NCI-H2081 treated with DMSO at 0.1 percent for 48 hours (cell line): Measurements from ENCODE around the gene FRG2.
"Not testable (repeated sequence)": the region's sequence is repeated elsewhere in the genome, so short reads cannot be mapped to it uniquely, and the experiment has no call there.

Source experiments
- DNase-seq: peaks from one replicate; lab custom pipeline; 2025; lab: John Stamatoyannopoulos, UW

The FRG2 gene

DNA sequence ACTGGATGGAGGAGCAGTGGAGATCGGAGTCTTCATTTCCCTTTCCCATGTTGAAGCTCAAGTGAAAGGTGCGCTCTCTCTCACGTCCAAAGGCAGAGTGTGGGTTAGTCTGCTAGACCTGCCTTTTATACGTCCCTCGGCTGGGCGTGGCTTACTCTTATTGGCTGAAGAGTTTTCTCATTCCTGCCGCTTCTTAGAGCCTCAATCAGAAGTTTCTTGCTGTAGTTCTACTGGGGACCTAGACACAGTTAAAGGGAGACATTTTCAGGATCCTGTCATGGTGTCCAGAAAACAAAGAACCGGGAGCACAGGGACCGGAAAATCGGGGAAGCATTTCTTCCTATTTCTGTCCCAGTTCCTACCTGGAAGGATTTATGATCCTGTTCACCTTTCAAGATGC is at the start of gene FRG2:
Gene FRG2, minus strand, starts transcription at position 101 of the 400 bp plus-strand sequence. Its CDS starts 52 bp downstream, at position 49.
- not testable (repeated sequence) for DNase-seq

DNA sequence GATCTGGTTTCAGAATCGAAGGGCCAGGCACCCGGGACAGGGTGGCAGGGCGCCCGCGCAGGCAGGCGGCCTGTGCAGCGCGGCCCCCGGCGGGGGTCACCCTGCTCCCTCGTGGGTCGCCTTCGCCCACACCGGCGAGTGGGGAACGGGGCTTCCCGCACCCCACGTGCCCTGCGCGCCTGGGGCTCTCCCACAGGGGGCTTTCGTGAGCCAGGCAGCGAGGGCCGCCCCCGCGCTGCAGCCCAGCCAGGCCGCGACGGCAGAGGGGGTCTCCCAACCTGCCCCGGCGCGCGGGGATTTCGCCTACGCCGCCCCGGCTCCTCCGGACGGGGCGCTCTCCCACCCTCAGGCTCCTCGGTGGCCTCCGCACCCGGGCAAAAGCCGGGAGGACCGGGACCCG is 41.3 kb upstream of the FRG2 start:
- DNase-seq = not testable (repeated sequence)

DNA sequence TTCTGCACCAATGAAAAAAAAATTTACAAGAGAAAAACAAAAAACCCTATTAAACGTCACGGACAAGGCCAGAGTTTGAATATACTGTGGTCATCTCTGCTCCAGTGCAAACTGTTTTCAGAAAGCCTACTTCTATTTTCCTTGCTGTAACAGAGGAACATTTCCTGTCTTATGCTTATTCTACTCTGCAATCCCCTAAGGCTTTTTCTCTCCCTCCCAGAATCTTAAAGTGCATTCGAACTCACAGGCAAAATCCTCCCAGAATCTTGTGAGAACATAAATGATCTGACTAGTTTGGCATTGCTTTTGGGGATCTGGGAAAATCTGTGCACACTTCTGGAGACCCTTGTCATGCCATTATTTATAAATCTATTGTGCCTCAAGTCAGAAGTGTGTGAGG is 37.7 kb upstream of the FRG2 start:
- DNase-seq = not testable (repeated sequence)

DNA sequence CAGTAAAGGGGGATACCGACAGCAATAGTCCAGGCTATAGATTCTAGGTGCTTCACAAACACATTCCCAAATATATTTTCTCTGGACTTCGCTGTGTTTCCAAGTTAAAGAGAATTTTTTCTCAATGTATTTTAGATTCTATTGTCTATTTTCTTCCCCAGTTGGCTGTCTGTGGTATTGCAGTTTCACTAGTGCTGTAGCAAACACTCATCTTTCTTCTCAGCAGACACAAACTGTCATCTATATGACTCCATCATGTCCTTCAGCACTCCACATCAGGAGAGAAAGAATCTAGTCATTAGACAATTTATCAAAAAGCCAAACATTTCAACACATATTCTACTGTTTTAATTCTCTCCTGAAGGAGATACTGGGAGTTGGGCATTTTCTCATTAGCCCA is 37.3 kb upstream of the FRG2 start, which contains the start of gene DBET:
Gene DBET, plus strand, starts transcription at position 161 of the 400 bp plus-strand sequence.
- DNase-seq = not testable (repeated sequence)

DNA sequence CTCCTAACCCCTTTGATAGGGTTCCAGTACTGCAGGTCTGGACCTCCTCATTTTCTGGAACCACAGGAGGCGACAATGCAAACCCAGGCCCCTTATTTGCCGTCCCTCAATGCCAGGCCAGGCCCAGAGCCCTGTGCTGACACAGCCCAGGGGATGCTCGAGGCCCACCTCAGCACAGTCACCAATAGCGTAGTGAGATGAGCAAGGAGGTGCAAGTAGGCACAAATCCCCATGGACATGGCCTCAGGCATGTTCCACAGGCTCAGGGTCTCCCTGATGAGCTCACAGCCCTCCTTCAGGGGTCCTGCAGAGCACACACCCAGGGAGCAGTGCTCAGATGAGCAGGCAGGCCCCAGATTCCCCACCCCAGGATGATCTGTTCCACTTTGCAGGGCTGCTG is 31.9 kb upstream of the FRG2 start:
- DNase-seq = not testable (repeated sequence)

DNA sequence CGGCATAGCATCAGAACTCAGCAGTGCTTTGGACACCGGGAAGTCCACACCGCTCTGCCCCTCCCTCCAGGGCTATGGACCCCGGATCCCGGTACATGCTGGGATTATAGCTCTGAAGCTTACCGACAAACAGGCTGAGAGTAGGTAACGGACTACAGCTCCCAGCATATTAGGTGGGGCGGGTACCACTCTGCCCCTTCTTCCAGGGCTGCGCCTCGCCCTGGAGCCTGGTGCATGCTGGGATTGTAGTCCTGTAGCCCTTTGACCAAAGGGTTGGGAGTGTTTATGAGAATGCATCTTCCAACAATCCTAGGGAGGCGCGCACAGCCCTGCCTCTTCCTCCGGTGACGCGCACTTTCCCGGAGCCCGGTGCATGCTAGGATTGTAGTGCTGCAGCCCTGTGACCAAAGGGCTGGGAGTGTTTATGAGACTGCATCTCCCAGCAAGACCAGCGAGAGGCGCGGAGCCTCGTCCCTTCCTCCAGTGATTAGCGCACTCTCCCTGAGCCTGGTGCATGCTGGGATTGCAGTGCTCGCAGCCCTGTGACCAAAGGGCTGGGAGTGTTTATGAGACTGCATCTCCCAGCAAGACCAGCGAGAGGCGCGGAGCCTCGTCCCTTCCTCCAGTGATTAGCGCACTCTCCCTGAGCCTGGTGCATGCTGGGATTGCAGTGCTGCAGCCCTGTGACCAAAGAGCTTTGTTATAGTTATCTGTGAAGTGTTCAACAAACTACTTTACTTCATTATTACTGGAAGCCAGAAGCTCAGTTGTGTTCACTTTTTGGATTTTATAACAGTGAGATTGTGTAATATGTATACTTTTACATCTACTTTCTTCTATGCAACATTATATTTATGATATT is 22.6 kb upstream of the FRG2 start:
- not testable (repeated sequence) for DNase-seq

DNA sequence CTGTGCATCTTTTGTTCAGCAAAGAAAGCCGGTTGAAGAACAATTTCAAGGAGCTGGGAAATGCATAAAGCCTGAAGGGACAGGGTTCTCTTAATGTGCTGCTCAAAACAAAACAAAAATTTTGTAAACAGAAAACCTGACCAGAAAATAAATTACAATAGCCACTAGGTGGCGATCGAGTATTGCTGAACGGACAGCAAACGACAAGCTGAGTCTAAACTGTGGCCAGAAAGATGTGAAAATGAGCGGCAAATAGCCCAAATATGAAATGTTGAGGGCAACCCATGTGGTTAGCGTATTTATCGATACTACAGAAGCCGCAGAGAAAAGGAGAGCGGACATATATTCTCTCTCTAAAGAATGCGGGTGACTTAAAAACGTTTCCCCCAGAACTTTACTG is 20.6 kb upstream of the FRG2 start:
- not testable (repeated sequence) for DNase-seq

DNA sequence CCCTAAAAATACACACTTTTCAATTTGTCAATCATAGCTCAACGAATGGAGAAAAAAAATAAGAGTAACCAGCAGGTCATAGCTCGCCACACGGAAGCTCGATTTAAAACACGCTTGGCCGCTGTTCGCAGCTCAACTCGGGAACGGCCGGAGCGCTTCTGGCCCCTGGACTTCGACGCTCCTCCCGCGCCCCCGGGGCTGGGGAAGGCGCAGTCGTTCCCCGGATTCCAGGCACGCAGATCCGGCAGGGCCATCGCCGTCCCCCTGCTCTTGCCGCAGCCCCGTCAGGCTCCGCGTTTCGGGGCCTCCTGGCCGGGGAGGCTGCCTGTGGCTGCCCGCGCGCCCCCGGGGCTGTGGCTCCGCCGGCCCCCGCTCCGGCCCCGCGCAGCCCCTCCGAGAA is 13.8 kb upstream of the FRG2 start:
- not testable (repeated sequence) for DNase-seq

DNA sequence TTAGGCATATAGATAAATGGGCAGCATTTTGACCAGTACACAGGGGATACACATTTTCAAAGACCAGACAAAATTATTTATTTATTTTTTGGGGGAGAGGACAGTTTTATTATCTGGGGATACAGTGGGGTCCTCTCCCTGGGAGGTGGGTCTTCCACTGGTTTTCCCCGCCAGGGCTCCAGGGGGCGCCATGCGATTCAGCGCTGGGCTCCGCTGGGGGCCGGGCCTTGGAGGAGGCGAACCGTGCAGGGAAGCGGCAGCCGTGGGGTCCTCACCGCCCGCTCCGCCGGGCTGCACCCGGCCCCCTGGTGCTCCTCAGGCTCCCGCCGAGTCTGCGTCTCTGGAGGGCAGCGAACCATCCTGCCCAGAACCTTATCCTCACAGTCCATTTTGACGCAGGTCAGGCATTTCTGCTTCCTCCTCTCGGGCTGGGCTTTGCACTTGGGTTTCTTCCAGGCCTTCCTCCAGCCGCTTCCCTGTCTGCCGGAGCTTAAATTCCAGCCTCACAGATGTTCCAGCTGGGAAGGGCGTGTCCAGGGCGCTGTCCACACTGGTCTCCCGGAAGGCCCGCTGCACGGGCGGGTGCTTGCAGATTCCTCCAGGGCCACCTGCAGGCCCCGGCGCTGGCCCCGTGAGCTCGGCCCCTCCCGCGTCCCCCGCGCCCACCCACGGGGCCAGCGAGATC is 10.8 kb upstream of the FRG2 start:
- not testable (repeated sequence) for DNase-seq

DNA sequence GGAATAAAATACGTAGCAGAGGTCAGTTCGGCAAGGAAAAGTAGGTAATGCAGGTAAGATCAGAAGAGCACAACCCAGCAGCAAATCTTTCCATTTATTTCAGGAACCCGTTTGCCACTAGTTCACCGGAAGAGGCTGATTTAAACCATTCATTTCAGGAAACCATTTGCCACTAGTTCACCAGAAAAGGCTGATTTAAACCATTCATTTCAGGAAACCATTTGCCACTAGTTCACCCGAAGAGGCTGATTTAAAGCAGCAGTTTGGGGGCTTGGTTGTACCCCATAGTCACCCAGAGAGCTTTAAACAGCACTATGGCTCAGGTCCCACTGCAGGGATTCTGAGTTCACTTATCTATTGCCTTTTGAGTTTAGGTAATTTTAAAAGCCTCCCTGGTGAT is 4.2 kb upstream of the FRG2 start:
- DNase-seq = not testable (repeated sequence)

DNA sequence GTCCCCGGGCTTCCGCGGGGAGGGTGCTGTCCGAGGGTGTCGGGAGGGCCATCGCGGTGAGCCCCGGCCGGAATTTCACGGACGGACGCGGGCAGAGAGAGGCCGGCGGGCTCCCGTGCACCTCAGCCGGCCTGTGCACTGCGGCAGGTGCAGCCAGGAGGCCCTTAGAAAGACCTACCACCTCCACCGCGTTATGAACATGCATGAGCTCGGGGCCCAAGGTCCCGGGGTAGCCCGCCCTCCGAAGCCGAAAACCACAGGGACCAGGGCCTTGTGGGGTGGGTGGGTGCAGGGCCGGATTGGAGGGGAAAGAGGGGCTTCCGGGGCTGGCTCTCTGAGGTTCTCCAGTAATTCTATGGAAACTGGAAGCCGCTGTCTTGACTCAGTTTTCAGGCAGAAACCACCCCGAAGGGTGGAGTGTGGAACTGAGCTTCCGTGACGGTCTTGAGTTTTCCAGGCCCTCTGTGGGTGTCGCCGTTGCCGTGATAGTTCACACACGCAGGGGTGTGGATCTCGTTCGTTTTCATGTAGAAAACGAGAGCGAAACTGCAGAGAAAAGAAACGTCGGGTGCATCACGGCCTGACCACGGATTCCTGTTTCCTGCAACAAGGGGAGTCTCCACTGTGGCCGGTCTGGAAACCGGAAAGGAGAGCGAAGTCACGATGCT is 4.3 kb downstream of the FRG2 start:
- DNase-seq = not testable (repeated sequence)

DNA sequence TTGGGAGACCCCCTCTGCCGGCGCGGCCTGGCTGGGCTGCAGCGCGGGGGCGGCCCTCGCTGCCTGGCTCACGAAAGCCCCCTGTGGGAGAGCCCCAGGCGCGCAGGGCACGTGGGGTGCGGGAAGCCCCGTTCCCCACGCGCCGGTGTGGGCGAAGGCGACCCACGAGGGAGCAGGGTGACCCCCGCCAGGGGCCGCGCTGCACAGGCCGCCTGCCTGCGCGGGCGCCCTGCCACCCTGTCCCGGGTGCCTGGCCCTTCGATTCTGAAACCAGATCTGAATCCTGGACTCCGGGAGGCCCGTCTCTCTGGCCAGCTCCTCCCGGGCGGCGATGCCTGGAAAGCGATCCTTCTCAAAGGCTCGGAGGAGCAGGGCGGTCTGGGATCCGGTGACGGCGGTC is 5.1 kb downstream of the FRG2 start:
- DNase-seq = not testable (repeated sequence)

DNA sequence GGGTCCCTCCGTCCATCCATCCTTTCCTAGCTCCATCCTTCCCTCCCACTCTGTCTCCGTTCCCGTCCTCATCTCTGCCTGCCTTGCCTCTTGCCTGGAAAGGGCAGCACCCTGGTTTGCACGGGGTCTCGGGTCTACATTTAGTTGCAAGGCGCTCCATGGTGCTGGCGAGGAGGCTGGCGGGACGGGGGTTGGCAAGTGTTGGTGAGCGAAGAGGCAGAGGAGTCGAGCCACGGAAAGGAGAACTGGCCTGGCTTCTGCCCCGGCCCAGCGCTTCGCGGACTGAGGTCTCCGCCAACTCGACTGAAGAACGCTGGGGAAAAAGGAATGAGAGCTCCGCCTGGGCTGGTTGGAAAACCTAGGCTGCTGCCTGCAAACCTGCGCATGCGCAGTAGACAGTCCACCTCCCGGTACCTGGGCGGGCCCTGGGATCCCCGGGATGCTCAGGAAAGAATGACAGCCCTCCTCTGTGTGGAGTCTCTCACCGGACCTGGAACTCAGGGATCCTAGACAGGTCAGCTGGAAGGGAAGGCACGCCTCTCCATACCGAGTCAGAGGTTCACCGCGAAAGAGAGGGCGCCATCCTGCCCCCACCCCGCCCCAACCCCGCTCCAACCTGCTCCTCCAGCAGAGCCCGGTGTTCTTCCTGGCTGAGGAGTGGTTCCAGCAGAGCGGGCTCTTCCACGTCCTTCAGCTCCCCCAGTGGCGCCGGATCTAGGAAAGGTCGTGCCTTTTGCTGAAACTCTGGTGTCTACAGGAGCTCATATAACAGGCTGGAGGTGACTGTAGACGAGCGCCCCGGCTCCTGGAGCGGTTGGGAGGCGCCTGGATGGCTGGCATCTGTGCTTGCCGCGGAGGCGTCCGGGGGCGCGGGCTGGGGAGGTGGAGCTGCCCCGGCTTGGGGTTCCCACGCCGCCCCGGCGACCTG is 6.0 kb downstream of the FRG2 start:
- DNase-seq = no peak

DNA sequence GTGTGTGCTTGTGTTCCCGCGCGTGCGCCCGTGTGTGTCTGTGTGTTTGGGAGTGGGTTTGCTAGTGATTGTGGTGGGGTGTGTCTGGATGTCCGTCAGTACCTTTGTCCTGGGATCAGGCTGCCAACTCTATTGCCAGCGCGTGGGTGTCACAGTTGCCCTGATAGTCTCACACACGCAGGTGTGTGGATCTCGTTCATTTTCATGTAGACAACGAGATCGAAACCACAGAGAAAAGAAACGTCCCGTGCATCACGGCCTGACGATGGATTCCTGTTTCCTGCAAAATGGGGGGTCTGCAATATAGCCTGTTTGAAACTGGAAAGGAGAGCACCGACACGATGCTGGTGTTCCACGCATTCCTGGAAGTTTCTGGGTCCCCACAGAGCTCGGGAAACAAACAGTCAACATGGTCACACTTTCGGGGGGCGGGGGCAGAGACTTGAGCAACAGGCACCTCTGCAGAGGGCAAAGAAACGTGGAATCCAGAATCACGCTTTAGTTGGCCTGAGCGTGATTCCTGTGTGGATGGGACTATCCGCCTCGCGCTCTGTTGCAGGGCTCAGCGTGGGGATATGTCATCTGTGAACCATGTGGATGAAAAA is 7.1 kb downstream of the FRG2 start:
- not testable (repeated sequence) for DNase-seq

DNA sequence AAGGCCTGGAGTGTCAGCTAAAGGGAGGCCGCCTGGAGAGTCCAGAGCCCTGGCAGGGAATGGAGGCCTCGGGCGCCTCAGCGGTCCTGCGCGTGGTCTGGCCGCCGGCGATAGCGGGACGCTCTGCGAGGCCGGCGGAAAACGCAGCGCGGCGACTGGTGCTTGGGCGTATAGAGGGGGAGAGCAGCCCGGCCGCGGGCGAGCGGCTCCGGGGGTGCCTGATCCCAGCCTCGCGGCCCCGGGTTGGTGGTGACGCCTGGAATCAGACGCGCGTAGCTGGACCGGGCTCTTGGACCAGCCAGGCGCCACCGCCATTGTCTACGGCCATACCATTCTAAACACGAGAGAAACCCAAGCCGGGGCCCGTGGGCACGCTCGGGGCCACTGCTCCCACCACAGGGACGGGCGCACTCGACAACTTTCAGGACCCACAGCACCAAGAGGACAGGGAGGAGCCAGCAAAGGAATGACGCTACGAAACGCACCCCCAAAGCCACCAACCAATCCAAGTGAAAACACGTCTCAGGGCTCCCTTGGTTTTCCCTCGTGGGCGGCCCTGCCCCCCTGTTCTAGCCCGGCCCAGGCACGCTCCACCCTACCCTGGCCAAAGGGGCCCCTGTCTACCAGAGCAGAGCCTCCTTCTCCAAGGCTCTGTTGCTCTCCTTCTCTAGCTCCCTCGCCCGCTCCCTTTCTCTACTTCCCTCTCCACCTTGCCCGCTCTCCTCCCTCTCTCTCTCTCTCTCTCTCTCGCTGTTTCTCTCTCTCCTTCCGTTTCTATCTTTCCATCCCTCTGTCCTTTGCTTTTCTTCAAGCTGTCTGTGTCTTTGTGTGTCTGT is 7.8 kb downstream of the FRG2 start:
- DNase-seq = no peak

DNA sequence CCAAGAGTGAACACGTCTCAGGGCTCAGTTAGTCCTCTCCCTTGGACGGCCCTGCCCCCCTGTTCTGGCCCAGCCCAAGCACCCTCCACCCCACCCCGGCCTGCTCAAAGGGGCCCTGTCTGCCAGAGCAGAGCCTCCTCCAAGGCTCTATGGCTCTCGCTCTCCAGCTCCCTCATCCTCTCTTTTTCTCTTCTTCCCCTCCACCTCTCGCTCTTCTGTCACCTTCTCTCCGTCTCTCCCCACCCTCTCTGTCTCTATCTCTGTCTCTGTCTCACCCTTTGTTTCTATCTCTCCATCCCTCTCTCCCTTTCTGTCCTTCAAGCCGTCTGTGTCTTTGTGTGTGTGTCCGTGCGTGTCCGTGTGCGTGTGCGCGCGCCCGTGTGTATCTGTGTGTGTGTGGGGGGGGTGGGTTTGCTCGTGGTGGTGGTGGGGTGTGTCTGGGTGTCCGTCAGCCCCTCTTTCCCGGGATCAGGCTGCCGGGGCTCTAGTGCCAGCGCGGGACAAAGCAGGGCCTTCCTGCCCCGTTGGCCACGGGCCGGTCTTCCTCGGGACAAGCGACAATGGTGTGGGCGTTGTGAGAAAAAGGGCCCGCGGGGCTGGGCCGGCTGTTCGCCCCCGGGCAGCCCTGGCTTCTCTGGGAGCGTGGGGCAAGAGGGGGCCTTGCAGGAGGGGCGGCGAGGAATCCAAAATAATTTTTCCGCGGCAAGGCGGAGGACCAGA is 8.7 kb downstream of the FRG2 start:
- DNase-seq = no peak

DNA sequence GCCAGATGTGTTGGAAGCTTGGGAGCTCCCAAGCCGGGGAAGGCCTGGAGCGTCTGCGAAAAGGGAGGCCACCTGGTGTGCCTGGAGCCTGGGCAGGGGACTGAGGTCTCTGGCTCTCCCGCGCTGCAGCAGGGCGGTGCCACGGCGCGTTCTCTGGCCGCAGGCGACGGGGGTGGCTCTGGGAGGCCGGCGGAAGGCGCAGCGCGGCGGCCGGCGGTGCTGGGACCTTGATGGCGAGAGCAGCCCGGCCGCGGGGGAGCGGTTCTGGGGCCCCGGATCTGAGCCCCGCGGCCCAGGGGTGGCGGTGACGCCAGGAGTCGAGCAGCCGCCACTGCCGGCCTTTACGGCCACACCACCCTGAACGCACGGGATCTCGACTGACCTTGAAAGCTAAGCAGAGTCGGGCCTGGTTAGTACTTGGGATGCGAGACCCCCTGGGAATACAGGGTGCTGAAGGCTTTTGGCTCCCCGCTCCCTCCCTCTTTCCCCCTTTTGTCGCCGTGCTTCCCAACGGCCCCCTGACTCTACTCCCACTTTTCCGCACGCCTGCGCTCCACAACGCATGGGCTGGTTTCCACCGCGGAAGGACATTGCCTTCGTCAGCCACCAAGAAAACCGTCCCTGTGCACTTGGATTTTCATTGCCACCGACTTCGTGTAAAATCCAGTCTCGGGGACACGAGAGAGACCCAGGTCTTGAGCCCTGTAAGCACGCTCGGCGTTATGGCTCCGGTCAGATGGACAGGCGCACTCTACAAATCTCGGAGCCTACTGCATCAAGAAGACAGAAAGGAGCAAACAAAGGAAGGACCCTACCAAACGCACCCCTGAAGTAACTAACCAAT is 9.5 kb downstream of the FRG2 start:
- no peak for DNase-seq
